ENCODE data around the gene NF2. TPM values are rescaled to one million over a fixed set of nuclear protein-coding genes. Genes with fewer than 3 reads are reported as not detected.

NF2 gene
- total and polyA plus RNA-seq, 9 donors = 6.8 to 51.3 (median 30.6) TPM

GRCh38 chr22:29726512-29727130, 123.2 kb downstream of the NF2 start:
- Histone ChIP-seq H3K9me3 (no peaks in the 10 kb centered on the region), H3K27ac (no peak overlapping the region), H3K4me3 (no peak overlapping the region), H3K36me3 (no peaks in the 10 kb centered on the region), H3K4me1 (ENCODE audit: insufficient read depth) (no peaks in the 10 kb centered on the region), H3K27me3 (no peaks in the 10 kb centered on the region)
- no peak for TF ChIP-seq POLR2A (IDR thresholded peaks at IDR 0.05)
- 31 to 44% (median 40%) methylated on average over 14 to 15 of the region's 15 CpGs for WGBS, 3 donors
- intact Hi-C loops (cut with DNase I) = no loop called here
- DNase-seq = no peak

- Histone ChIP-seq H3K9me3 (no peaks in the 10 kb centered on the region), H3K27ac (no peak overlapping the region), H3K4me1 (ENCODE audit: insufficient read depth) (no peaks in the 10 kb centered on the region), H3K27me3 (no peaks in the 10 kb centered on the region), H3K36me3 (no peaks in the 10 kb centered on the region), H3K4me3 (no peak overlapping the region)
- TF ChIP-seq POLR2A (IDR thresholded peaks at IDR 0.05) (no peak), CTCF (IDR thresholded peaks at IDR 0.05) (no peak), EP300 (IDR thresholded peaks at IDR 0.05) (no peak)
- peak; percentile 27 to 61 (median 37) for DNase-seq
- intact Hi-C loops (cut with DNase I) = no loop called here
- 3 to 4% (median 4%) methylated on average over 16 to 17 of the region's 17 CpGs for WGBS, 3 donors
Observed at GRCh38 chr22:29727131-29727523, 123.7 kb downstream of the NF2 start.

GRCh38 chr22:29729161-29729560, 125.7 kb downstream of the NF2 start:
- intact Hi-C loops (cut with DNase I) = no loop called here
- WGBS, 3 donors = 86 to 93% (median 90%) methylated on average over 20 of the region's 20 CpGs
- H3K27me3 ChIP-seq = no peaks in the 10 kb centered on the region
- H3K36me3 ChIP-seq = no peaks in the 10 kb centered on the region
- no peaks in the 10 kb centered on the region for H3K9me3 ChIP-seq
- no peak for DNase-seq
- H3K4me3 ChIP-seq = no peak overlapping the region
- TF ChIP-seq CTCF (IDR thresholded peaks at IDR 0.05) (no peak), EP300 (IDR thresholded peaks at IDR 0.05) (no peak), POLR2A (IDR thresholded peaks at IDR 0.05) (no peak)
- no peak overlapping the region for H3K27ac ChIP-seq
- H3K4me1 ChIP-seq (ENCODE audit: insufficient read depth) = no peaks in the 10 kb centered on the region

- Histone ChIP-seq H3K9me3 (no peaks in the 10 kb centered on the region), H3K36me3 (no peaks in the 10 kb centered on the region), H3K4me3 (no peak overlapping the region), H3K27ac (no peak overlapping the region), H3K4me1 (ENCODE audit: insufficient read depth) (no peaks in the 10 kb centered on the region), H3K27me3 (no peaks in the 10 kb centered on the region)
- intact Hi-C loops (cut with DNase I) = no loop called here
- no peak for TF ChIP-seq POLR2A (IDR thresholded peaks at IDR 0.05)
- TF ChIP-seq EP300 (IDR thresholded peaks at IDR 0.05) = no peak
- TF ChIP-seq CTCF (IDR thresholded peaks at IDR 0.05) = no peak
- DNase-seq = no peak
- WGBS, 3 donors = 76 to 79% (median 78%) methylated on average over 18 of the region's 18 CpGs
Observed at GRCh38 chr22:29731058-29731850, 127.8 kb downstream of the NF2 start.

GRCh38 chr22:29732883-29733282, 129.4 kb downstream of the NF2 start:
- no peak overlapping the region for H3K27ac ChIP-seq
- no peaks in the 10 kb centered on the region for H3K36me3 ChIP-seq
- intact Hi-C loops (cut with DNase I) = no loop called here
- no peaks in the 10 kb centered on the region for H3K9me3 ChIP-seq
- H3K4me3 ChIP-seq = no peak overlapping the region
- no peak for TF ChIP-seq EP300 (IDR thresholded peaks at IDR 0.05)
- TF ChIP-seq POLR2A (IDR thresholded peaks at IDR 0.05) = no peak
- no peak for TF ChIP-seq CTCF (IDR thresholded peaks at IDR 0.05)
- DNase-seq = no peak
- no peaks in the 10 kb centered on the region for H3K27me3 ChIP-seq
- no peaks in the 10 kb centered on the region for H3K4me1 ChIP-seq (ENCODE audit: insufficient read depth)
- 72 to 82% (median 77%) methylated on average over 6 of the region's 6 CpGs for WGBS, 3 donors

Measured in ovary (tissue), 9 donors.